Measurements from ENCODE around the gene C3AR1.

- TF ChIP-seq GATA2 (IDR thresholded peaks at IDR 0.05; ENCODE audit: low read depth, low read length) (no peak), GATA3 (IDR thresholded peaks at IDR 0.05; ENCODE audit: low read depth, low read length) (no peak)
Measured at GRCh38 chr12:8037046-8037663, 29.0 kb downstream of the C3AR1 start.

All from SH-SY5Y (cell line).